ENCODE measurements around the gene ZNF205.

ZNF205 gene

DNA sequence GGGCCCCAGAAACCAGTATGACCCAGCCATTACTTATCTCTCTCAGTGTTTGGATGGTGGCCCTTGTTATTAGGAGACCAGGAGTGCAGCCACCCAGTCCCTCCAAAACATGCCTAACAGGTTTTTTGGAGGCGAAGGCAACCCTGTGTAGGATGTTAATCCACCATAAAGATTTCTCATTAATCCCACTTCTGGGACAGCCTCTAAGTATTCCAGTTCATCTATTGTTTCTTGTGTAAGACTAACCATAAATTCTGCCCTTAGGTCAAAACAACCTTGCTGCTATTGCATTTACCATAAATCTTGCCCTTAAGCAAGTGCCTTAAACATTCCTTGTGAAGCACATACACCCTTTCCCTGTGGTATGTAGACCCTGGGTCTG is 54.1 kb downstream of the ZNF205 start:
- TF ChIP-seq, protein P1, sequence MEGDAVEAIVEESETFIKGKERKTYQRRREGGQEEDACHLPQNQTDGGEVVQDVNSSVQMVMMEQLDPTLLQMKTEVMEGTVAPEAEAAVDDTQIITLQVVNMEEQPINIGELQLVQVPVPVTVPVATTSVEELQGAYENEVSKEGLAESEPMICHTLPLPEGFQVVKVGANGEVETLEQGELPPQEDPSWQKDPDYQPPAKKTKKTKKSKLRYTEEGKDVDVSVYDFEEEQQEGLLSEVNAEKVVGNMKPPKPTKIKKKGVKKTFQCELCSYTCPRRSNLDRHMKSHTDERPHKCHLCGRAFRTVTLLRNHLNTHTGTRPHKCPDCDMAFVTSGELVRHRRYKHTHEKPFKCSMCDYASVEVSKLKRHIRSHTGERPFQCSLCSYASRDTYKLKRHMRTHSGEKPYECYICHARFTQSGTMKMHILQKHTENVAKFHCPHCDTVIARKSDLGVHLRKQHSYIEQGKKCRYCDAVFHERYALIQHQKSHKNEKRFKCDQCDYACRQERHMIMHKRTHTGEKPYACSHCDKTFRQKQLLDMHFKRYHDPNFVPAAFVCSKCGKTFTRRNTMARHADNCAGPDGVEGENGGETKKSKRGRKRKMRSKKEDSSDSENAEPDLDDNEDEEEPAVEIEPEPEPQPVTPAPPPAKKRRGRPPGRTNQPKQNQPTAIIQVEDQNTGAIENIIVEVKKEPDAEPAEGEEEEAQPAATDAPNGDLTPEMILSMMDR (IDR thresholded peaks at IDR 0.05) = no peak

Measured in LNCAP (cell line).